ENCODE data around the gene TRABD2B.

TRABD2B gene

GRCh38 chr1:47796626-47797025 lies 200.6 kb downstream of the TRABD2B start:
- no peak for TF ChIP-seq CTCF (IDR thresholded peaks at IDR 0.05; ENCODE audit: low read depth, low read length)
- DNase-seq (ENCODE audit: low read depth, low spot score) = no peak
- in situ Hi-C loops (cut with HindIII; ENCODE audit: low sequenced_read_pairs) = no loop called here

DNA sequence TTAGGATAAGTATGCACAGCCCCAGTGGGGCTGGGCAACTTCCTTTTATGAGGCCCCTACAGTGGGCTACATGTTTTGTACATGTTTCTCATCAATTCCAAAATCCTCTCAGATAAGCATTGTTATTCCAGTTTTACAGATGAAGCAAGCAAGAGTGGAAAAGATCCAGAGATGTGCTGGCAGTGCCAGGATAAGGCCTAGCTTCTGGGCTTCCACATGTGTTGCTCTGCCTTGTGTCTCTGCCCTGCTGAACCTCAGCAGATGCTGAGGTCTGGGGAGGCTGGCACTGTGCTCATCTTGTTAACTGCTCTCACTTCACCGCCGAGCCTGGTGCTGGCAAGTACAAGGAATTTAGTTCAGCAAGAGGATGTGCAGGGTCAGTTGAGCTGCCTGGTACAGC lies 202.1 kb downstream of the TRABD2B start:
- DNase-seq (ENCODE audit: low read depth, low spot score) = no peak
- TF ChIP-seq CTCF (IDR thresholded peaks at IDR 0.05; ENCODE audit: low read depth, low read length) = no peak
- H3K4me3 ChIP-seq (ENCODE audit: low read depth, low read length) = no peak overlapping the region
- in situ Hi-C loops (cut with HindIII; ENCODE audit: low sequenced_read_pairs) = no loop called here

More at GRCh38 chr1:47796626-47797025, 200.6 kb downstream of the TRABD2B start:
- no peak overlapping the region for H3K4me3 ChIP-seq (ENCODE audit: low read depth, low read length)

GRCh38 chr1:47794530-47794929 lies 202.7 kb downstream of the TRABD2B start:
- in situ Hi-C loops (cut with HindIII; ENCODE audit: low sequenced_read_pairs) = no loop called here
- H3K4me3 ChIP-seq (ENCODE audit: low read depth, low read length) = no peak overlapping the region
- DNase-seq (ENCODE audit: low read depth, low spot score) = no peak
- no peak for TF ChIP-seq CTCF (IDR thresholded peaks at IDR 0.05; ENCODE audit: low read depth, low read length)

DNA sequence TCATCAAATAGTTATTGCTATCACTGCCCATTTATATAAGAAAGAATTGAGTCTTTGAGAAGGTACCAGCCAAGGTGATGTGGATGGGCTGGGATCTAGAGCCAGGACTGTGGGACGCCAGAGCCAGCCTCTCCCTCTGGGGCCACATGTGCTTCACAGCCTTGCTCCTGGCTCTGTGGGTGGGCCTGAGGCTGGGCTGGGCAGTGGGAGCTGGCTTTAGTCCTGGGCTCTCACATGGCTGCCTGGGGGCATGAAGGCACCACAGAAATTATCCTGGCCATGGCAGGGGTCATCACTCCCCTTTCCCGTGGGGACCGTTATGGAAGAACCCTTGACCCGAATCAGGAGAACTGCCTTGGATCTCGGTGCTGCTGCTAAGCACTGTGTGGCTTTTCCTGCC lies 203.1 kb downstream of the TRABD2B start:
- no peak overlapping the region for H3K4me3 ChIP-seq (ENCODE audit: low read depth, low read length)
- no peak for DNase-seq (ENCODE audit: low read depth, low spot score)
- in situ Hi-C loops (cut with HindIII; ENCODE audit: low sequenced_read_pairs) = no loop called here
- TF ChIP-seq CTCF (IDR thresholded peaks at IDR 0.05; ENCODE audit: low read depth, low read length) = no peak

DNA sequence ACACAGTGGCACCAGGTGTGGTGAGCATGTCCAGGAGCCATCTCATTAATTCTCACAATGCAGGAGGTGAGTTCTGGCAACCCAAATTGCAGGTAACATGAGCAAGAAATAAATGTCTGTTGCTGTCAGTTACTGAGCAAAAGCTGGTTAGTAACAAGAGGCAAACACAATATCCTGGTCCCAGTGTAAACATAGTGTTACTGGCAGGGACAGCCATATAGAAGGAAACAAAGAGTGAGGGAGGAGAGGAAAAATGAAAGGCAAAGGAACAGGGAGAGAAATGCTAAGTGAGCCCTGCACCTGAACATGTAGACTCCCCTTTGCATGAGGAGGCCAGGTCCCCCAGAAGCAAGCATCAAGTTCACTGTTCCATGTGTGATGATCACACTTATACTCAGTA lies 203.6 kb downstream of the TRABD2B start:
- no peak for TF ChIP-seq CTCF (IDR thresholded peaks at IDR 0.05; ENCODE audit: low read depth, low read length)
- DNase-seq (ENCODE audit: low read depth, low spot score) = no peak
- in situ Hi-C loops (cut with HindIII; ENCODE audit: low sequenced_read_pairs) = no loop called here
- H3K4me3 ChIP-seq (ENCODE audit: low read depth, low read length) = no peak overlapping the region

DNA sequence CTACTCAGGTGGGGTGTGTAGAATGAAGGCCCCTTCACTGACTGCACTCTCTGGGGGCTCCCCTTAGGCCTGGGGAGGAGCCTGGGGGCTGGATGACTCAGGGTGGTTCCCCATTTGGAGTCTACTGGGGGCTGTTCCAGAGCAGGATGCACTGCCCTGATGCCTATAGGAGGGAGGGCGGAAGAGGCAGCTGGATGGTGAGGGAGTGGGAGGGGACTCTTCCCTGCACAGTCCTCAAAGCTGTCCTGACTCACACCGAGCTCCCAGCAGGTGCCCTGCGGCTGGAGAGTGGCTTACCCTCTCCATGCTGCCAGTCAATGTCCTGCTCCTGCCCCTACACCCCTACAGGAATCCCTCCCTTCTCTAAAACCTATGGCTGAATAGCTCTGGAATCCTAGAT lies 204.4 kb downstream of the TRABD2B start:
- DNase-seq (ENCODE audit: low read depth, low spot score) = no peak
- H3K4me3 ChIP-seq (ENCODE audit: low read depth, low read length) = no peak overlapping the region
- no peak for TF ChIP-seq CTCF (IDR thresholded peaks at IDR 0.05; ENCODE audit: low read depth, low read length)
- in situ Hi-C loops (cut with HindIII; ENCODE audit: low sequenced_read_pairs) = no loop called here

Measured in astrocyte of the spinal cord (primary cell).